HG03135 (cell line): ENCODE data around the gene EGF.
"Not testable (repeated sequence)": the region's sequence is repeated elsewhere in the genome, so short reads cannot be mapped to it uniquely, and the experiment has no call there.

Experiments used
- ATAC-seq: cut with Tn5 transposase; IDR thresholded peaks from one replicate; pipeline ENCODE4 v1.9.1; 2021; ENCODE audit warnings: mild to moderate bottlenecking, moderate library complexity; ENCODE audit not compliant: unreplicated experiment

Gene EGF

DNA sequence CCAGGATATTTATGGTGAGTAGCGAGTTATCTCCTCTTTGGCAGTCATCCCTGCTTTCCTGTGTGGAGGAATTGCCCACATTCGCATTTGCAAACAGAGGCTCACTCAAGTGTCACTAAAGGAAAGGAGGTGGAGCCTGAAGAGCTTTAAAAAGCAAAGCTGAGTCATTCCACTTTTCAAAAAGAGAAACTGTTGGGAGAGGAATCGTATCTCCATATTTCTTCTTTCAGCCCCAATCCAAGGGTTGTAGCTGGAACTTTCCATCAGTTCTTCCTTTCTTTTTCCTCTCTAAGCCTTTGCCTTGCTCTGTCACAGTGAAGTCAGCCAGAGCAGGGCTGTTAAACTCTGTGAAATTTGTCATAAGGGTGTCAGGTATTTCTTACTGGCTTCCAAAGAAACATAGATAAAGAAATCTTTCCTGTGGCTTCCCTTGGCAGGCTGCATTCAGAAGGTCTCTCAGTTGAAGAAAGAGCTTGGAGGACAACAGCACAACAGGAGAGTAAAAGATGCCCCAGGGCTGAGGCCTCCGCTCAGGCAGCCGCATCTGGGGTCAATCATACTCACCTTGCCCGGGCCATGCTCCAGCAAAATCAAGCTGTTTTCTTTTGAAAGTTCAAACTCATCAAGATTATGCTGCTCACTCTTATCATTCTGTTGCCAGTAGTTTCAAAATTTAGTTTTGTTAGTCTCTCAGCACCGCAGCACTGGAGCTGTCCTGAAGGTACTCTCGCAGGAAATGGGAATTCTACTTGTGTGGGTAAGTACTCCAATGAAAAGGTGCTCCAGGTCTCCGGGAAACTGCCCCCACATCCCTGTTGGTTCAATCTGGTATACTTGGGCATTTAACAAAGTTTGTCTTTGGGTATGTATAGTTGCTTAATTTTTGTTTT lies at the start of gene EGF:
Gene EGF, plus strand, starts transcription at position 178 of the 890 bp plus-strand sequence. Its CDS starts 453 bp downstream, at position 631.
- ATAC-seq: no peak

- no peak for ATAC-seq
Measured at GRCh38 chr4:109864134-109864533, 48.5 kb upstream of the EGF start.

- no peak for ATAC-seq
Measured at GRCh38 chr4:109870061-109870460, 42.6 kb upstream of the EGF start.

- no peak for ATAC-seq
Measured at GRCh38 chr4:109872065-109872464, 40.6 kb upstream of the EGF start.

DNA sequence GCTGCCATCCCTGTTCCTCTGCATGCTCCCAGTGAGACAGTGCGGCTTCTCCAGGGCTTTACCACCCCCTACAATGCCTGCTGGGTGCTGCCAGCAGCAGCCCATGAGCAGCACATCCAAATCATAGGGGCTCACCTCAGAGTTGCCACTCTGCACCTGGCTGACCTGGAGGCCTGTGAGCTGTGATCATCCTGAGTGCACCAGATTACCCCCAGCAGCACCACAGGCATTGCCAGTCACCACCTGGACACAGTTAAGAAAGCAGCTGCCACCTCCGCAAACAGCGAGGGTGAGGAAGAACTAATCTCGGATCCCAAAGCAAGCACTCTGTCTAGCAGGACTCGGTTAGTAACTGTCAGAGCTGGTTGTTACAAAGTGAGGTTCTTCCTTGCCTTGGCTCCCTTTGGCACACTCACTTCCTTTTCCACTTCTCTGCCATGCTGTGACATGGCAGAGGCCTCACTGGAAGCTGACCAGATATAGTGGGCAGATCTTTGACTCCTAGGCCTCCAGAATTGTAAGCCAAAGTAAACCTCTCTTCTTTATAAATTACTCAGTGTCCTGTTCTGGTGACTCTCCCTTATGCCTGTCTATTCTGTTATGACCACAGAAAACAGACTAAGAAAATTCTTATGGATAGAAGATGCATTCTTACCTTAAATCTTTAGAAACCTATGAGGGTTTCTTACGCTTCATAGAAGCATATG lies 39.6 kb upstream of the EGF start:
- no peak for ATAC-seq

DNA sequence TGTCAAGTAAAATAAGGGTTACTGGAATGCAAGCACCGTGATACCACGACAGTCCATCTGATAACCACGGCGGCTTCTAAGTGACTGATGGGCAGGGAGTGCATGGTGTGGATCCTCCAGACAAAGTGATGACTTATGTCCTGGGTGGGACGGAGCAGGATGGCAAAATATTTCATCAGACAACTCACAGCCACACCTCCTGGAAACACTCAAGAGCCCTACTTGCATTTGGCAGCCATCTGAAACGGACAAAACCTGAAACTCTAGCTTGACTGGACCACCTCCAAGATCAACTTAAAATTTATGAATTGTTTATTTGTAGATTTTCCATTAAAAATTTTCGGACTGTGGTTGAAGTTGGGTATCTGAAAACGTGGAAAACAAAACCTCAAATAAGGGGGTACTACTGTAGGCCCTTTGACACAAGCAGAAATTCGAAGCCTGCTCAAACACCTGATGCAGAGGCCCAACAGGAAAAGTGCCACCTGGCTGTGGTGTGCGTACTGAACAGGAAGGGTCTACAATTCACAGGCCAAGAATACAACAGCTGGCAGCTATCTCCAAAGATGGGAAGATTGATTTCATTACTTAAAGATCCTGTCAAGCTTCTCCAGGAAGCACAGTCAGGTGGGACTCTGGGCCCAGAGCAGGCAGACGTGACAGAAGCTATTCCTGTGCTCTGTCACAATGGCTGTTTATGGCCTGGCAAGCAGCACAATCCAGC lies 38.7 kb upstream of the EGF start:
- no peak for ATAC-seq

DNA sequence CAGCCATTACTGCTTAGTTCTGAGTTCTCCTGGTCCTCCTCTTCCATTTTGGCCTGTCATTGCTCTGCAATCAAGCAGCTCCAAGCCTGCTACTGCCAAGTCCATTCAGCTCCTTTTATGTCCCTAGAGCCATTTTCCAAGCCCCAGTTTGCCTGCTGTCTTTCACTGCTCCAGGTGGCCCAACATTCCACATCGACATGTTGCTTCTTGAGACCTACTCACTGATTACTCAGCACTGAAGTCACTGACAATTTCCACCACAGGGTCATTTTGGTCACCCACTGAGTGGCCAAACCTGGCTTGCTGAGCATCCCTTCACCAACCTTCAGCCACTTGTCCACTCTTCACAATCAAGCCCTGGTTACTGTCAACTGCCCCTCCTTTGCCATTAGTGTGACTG lies 37.6 kb upstream of the EGF start:
- ATAC-seq: no peak

DNA sequence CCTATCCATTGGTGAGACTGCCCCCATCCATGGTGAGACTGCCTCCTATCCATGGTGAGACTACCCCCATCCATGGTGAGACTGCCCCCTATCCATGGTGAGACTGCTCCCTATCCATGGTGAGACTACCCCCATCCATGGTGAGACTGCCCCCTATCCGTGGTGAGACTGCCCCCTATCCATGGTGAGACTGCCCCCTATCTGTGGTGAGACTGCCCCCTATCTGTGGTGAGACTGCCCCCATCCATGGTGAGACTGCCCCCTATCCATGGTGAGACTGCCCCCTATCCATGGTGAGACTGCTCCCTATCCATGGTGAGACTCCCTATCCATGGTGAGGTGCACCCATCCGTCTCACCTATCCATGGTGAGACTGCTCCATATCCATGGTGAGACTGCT lies 37.1 kb upstream of the EGF start:
- not testable (repeated sequence) for ATAC-seq

DNA sequence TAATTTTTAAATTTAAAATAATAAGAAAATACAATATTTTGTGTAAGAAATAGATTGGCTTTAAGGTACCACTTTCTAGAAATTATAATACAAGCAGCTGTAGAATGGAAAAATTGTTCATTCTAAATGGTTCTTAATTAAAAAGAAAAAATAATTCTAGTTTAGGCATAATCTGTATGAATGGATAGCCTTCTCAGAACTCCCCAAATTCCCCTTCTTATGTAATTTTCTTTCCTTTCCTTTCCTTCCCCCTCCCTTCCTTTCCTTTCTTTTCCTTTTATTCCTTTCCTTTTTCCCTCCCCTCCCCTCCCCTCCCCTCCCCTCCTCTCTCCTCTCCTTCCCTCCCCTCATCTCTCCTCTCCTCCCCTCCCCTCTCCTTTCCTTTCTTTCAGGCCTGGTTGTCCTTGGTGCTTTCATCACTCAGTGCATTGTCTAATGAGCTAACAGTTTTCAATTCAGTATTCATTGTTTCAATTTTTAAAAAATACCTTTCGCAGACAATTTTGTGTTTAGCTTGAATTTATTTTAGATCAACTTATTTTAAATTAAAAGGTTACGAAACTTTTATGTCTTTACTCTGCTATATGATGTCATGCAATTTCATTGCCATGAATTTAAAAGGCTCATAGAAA lies 35.9 kb upstream of the EGF start:
- no peak for ATAC-seq

DNA sequence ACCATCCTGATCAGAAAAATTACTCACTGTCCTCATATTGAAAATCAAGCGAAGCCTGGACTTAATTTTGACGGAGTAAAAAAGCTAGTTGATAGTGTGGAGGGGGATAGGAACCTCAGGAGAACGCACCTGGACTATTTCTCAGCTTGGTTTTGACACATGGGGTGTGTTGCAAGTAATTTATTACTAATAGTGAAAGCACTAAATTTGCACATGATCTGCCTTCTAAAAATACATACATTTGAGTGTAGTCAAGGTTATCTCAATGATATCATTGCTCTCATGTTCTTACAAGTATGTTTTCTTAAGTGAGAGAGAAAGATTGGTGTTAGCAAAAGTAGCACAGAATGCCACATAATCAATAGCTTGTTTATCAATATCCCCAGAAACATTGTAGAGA lies 35.3 kb upstream of the EGF start:
- peak; percentile 79 for ATAC-seq

GRCh38 chr4:109878355-109878754 lies 34.3 kb upstream of the EGF start:
- ATAC-seq: no peak

- ATAC-seq: no peak
Measured at GRCh38 chr4:109879081-109879480, 33.6 kb upstream of the EGF start.

DNA sequence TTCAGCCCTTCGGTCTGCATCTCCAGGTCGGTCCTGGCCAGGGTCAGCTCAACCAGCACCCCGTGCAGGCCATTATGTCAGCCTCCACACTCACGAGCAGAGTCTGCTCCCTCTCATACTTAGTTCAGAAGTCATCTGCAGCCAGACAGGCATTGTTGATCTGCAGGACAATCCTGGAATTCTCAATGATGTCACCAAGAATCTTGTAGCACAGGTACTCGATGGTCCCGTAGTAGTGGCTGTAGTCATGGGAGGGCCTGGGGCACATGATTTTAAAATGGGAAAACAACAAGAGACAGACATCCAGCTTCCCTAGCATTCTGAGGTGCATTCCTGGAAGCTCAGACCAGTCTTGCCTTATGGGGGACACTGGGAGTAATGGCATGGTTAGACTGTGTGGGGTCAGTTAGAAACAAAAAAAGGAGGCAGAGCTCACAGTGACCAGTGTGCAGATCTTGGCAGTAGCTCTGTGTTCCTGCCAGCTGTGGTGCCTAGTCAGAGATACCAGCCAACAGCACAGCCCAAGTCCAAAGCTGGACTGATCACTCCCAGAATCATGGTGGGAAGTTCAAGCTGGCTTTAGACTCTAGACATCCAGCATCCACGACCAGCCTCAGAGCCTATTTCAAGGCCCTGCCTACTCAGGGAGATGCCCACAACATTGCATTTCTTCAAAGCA lies 32.9 kb upstream of the EGF start:
- ATAC-seq: no peak

DNA sequence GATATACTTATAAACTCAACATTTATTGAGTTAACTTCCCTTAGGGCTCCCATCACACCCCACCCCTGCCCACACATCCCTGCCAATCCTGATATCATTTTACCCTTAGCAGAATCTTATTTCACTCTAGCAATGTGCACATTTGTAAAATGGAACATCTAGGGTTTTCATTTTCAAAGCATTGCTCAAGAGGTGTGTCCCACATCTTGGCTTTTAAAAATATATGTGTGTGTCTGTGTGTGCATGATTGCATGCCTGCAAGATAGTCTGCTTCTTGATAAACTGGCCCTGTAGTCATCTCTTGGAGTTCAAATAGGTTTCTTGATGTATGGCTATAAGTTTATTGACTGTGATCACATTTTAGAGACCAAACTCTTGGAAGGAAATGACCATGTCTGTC lies 26.4 kb upstream of the EGF start:
- no peak for ATAC-seq

DNA sequence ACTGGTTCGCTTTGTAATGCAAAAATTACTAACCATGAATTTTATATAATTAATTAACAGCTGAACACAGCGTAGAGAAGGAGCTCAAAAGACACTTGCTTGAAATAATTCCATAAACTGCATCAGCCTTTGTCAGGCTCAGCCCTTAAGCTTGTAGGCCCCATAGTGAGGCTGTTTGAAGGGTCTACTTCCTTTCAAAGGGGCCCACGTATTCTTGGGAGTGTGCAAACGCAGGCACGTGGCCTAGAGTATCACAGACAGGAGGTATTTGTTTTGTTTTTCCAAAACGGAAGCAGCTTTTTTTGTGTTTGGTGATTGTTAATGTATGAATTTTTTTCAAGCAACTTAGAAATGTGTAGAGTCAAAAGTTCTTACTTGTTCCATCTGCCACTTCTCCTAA lies 25.6 kb upstream of the EGF start:
- ATAC-seq: no peak

- no peak for ATAC-seq
Measured at GRCh38 chr4:109890076-109890475, 22.6 kb upstream of the EGF start.

DNA sequence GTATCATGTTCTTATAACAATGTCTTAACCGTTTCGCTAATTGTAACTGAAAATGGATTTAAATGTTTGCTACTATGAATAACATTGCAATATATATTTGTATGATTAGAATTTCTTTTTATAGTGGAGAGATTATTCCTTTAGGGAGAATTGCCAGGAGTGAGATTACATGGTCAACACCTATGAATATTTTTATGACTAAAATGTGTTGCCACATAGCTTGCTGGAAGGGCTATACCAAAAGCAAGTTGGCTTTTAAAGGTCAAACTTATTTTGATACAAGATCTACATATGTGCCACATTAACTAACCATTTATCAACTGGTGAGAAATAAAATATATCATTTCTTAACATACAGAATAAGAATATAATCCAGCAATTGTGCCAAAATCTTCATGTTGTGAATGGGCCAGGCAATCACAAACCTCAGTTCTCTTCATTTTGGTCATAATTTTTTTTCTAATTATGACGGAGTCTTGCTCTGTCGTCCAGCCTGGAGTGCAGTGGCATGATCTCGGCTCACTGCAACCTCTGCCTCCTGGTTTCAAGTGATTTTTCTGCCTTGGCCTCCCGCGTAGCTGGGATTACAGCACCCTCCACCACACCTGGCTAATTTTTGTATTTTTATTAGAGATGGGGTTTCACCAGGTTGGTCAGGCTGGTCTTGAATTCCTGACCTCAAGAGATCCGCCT lies 10.0 kb upstream of the EGF start:
- no peak for ATAC-seq

- no peak for ATAC-seq
Measured at GRCh38 chr4:109908731-109909130, 4.0 kb upstream of the EGF start.

GRCh38 chr4:109910256-109910655 lies 2.4 kb upstream of the EGF start:
- no peak for ATAC-seq
